Measurements from ENCODE around the gene BCL2.

Gene BCL2

DNA sequence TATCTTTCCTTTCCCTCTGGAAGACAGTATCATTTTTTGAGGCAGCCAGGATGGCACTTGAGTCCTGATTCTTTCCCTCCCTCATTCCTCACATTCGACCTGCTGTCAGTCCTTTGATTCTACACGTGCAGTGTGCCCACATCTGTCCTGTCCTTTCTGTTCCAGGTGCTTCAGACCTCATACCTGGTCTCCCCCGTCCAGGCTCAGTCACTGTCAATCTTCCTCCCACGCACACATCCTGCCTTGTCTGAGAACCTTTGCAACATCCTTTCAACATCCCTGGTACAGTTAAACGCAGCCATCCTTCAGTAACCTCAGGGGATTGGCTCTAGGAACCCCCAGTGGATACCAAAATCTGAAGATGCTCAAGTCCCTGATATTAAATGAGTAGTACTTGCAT lies 10.1 kb downstream of the BCL2 start:
- DNase-seq (ENCODE audit: low spot score) = no peak

DNA sequence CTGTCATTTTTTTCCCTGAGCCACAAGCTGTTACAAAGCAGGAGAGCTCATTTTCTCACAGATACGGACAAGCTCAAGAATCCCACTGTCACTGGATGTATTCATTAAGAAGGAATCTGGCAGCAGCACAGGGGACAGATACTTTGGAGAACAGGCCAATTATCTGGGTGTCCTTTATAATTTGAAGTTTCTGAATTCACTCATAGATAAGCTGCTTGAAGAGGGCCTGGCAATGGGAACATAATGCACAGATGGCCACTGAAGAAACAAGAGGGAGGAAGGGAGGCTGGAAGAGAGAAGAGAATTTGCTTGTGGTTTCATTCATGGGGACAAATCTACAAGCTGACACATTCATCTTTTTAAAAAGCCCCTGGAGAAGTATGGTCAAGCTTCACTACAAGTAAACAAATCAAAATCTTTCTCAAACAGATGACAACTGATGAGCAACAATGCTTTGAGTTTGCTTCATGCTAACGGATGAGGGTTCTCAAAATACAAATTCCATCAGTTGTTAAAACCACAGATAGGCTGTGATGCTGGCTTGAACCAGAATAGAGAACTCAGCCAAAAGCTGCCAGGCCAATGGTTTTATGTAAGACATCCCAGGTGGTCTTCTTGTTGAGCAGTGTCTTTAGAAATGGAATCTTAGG lies 11.9 kb downstream of the BCL2 start:
- DNase-seq (ENCODE audit: low spot score) = no peak

- DNase-seq (ENCODE audit: low spot score) = no peak
Measured at GRCh38 chr18:63306819-63307550, 12.6 kb downstream of the BCL2 start.

- DNase-seq (ENCODE audit: low spot score) = no peak
Measured at GRCh38 chr18:63306249-63306648, 13.3 kb downstream of the BCL2 start.

DNA sequence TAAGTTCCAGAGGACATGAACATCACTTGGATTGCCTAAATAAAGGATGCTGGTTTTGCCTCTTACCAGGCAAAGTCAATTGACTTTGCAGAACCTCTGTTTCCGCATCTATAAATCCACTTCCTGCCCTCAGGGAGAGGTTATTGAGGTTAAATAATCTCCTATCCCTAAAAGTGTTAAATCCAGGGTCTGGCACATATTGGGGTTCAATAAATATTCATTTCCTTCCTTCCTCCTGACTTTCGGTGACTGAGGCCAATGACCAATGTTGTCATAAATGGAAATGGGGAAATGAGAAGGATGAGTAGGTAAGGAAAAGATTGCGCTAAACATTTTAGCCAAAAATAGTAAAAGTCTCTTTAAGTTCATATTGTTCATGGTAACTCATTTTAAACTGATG lies 16.0 kb downstream of the BCL2 start:
- DNase-seq (ENCODE audit: low spot score) = no peak

DNA sequence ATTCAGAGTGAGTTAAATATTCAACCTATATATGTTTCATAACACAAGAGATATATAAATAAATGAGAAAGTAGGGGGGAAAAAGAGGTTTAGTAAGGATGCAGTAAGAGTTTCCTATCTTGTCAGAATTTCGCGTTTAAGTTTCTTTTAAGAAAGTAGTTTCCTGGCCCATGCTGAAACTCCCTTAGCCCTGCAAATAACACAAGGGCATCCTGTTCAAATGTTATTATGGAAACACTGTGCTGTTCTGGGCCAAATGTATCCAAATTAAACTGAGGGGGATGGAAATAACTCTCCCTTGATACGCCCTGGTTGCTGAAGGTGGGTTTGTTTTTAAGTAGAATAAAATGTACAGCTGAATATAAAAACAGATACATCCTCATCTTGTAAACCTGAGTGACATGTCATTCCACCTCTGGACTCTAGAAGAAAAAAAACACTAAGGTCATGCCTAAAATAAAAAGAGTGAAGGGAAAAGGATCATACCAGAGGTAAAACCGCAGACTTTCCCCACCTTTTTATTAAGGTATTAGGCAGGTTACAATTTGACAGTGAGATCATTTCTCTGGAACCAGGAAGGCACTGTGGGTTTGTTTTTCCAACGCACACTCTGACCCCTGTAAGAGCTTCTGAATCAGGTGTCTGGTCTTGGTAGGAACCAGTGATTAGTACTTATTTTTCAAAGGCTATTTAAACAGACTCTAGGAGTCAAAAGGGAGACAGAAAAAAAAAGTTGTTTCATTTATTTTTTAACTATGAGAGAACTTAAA lies 16.7 kb downstream of the BCL2 start:
- DNase-seq (ENCODE audit: low spot score) = no peak

GRCh38 chr18:63302220-63302619 lies 17.3 kb downstream of the BCL2 start:
- DNase-seq (ENCODE audit: low spot score) = no peak

GRCh38 chr18:63301434-63301833 lies 18.1 kb downstream of the BCL2 start:
- DNase-seq (ENCODE audit: low spot score) = no peak

GRCh38 chr18:63299837-63300745 lies 19.5 kb downstream of the BCL2 start:
- no peak for DNase-seq (ENCODE audit: low spot score)

DNA sequence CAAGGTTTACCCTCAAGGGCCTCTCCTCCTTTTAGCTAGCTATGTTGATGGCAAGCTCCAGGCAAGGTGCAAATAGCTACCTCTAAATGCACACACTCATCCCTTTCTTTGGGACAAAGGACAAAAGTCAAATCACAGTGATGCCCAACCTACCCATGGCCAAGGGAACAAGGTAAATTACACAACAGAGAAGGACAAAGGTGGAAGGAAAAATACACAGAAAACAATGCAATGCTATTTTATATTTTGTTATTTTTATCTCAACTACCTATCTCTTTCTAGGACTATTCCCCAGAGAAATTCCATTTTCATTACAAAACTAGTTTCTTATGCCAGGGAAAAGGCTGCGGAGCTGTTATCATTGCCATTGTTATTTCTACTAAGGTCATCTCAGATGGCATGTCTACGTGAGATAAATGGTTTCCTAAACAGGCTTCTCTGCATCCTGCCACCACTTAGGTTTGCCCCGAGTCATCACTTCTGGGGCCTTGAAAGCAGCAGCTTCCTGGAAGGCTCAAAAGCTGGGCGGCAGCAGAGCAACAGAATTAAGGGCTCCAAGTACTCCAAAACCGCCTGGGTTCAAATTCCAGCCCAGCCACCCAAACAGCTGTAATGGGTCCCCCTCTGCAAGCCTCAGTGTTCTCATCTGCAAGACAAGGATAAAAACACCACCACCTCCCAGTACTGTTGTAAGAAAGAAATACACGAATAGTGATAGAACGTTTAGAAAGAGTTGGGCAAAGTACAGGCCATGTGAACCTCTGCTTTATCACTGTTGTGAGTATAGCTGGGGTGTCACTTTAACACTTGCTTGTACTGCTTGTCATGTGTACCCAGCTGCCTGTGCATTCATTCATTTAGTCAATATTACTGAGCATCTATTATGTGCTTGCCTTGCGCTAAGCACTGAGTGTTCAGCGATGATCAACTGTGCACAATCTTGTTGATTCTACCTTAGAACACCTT lies 20.9 kb downstream of the BCL2 start:
- DNase-seq (ENCODE audit: low spot score) = peak; percentile 53

DNA sequence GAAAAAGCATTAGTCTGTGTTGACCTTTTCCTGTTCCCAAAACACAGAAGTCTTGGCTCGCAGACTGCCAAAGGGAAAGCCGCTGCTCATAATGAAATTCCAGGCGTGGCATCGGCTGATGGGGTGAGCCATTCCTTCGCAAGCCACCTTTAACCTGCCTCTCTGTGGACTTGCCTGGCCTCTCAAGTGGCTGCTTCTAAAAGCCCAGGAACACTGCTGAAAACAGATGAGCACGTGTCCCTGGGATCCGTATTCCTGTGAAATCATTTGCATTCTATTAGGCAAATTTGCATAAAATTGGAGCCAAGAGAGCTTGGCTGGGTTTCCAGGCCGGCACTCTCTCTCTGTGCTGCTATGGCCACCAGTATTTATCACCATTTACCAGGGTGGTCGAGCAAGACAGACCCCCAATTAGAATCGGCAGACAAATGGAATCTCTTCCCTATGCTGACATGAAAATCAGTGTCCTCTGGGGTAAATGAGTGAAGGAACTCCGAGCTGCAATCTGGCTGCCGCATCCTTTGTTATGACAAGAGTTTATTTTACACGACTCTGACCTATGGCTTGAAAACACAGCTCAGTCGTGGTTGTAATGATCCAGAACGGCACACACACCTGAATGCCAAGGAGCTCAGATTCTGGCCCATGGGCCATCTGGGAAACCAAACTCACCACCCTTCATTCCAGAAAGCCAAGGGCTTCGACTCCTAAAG lies 21.7 kb downstream of the BCL2 start:
- no peak for DNase-seq (ENCODE audit: low spot score)

DNA sequence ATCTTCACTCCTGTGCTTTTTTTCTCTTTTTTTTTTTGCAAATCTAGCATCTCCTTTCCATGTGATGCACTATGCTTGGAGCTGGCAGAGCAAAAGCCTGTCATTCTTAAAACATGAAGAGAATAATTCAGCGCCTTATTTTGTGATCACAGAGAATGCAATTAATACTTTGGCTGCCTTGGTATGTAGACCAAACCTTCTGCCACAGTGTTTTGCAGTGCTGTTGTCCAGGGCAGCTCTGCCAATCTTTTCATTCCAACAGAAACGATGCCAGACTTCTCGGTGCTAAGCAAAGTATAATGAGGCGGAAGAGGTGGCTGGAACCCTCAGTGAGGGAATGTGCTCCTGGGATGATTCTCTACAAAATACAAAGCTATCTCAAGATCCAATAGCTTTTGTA lies 25.6 kb downstream of the BCL2 start:
- no peak for DNase-seq (ENCODE audit: low spot score)

DNA sequence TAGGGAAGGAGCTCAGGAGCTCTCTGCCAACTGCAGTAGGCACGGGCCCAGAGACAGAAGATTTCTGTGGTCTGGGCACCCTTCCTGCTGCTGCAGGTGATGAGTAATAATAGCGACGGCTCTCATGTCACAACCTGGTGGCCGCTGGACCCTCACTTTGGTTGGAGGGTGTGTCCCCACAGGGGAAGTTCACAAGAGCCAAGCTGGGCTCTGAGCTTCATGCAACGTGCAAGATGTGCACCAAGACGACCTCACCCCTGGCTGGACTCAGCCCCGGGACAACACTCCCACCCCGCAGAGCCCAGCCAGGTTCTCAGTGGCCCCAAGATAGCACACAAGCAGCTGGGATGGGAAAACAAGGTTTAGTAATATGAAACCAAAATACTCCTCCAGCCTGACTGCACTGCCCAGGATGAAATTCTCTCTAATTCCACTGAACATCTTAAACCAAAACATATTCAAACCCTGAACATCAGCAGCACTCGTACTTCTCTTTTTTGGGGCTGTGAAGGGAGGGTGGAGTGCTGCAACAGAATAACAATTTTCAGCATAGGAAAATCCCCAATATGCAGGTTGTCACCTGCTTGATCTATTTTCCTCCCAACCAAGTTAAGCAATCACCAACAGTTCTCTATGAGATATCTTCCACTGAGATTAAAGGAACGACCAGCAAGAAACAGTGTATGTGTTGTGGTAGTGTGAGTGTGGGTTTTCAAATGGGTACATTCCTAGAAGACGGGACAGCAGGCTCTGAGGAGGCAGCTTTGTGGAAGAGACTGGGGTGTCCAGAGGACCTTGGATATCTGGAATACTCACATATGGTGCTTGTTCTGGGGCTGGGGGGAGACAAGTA lies 26.5 kb downstream of the BCL2 start:
- DNase-seq (ENCODE audit: low spot score) = no peak

- DNase-seq (ENCODE audit: low spot score) = no peak
Measured at GRCh38 chr18:63291278-63291677, 28.3 kb downstream of the BCL2 start.

DNA sequence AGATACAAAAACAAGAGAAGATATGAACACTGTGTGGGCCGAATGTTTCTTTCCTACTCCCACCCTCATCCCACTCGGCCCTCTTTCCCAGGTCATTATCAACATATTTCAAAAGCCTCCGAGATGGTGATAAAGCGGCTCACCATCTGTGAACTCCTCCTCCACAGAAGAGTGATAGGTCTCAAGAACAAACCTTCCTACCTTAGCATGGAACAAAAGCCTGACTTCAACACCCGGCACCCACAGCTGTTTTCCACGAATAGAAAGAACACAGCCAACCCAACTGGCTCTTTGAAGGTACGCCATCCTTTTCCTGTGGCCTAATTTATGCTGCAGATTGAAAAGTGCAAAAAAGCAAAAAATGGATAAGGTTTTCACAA lies 28.8 kb downstream of the BCL2 start:
- DNase-seq (ENCODE audit: low spot score) = peak; percentile 64

DNA sequence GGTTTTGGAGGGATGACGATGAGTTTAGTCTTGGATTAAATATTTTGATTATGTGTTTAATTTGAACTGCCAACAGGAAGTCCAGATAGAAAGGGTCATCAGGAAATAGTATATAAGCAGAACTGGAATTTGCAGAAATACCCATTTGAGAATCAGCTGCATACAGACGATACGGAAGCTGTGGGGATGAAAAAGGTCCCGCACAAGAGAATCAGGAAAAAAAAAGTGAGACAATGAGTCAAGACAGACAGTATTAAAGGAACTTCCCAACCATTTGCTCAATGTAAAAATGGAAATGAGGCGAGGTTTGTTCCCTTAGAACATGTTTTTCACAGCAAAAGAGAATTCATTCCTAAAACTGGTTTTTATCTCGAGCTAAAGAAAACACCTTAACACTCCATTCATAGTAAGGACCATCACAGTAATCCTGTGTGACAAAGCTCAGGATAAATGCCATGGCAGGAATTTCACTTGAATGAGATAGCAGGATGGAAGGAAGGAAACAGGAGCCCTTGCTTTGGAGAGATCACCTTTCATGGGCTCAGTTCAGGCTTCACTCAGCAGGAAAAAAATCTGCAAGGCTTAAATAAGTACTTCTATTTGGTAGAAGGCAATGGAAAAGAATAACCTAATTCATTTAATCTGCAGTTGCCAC lies 29.3 kb downstream of the BCL2 start:
- DNase-seq (ENCODE audit: low spot score) = no peak

GRCh38 chr18:63288311-63288710 lies 31.3 kb downstream of the BCL2 start:
- no peak for DNase-seq (ENCODE audit: low spot score)

DNA sequence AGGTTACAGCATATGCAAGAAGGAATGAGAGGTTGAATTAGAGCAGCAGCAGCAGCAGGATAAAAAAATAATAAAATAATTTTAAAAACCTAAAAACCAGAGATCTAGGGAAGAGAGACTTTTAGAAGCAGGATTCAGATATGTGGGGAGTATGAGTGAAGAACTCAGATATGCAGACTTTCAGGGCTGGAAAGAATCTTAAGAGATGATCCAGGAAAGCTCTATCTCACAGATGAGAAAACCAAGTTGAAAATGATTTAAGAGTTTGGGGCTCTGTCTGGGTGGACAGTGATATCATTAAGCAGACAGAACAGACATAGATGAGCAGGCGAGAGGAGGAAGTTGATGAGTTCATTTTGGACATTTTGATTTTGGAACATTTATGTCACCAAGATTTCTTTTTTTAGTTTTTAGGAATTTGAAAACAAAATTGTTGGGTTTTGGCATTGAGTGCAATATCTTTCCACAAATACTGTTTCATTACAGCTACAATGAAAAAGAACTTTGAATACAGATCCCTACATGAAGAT lies 31.8 kb downstream of the BCL2 start:
- no peak for DNase-seq (ENCODE audit: low spot score)

- no peak for DNase-seq (ENCODE audit: low spot score)
Measured at GRCh38 chr18:63286926-63287325, 32.6 kb downstream of the BCL2 start.
